Epithelial cell of esophagus (primary cell): Measurements from ENCODE around the gene FGD3.

ENCODE experiments used
- DNase-seq: peaks from one replicate; pipeline ENCODE4 v3.0.0; 2010; ENCODE audit warnings: low read depth
- H3K4me3 ChIP-seq: 2 replicates; pipeline ENCODE4 v1.5.1; 2011; ENCODE audit warnings: mild to moderate bottlenecking, low read length, control low read depth
- TF ChIP-seq, protein P1 (sequence below): IDR thresholded peaks from 2 replicates; pipeline ENCODE4 v1.5.1; 2011; ENCODE audit warnings: low read depth, mild to moderate bottlenecking, low read length, control low read depth, inconsistent platforms; ENCODE audit not compliant: insufficient read depth; ENCODE audit errors: missing control alignments

Gene FGD3

DNA sequence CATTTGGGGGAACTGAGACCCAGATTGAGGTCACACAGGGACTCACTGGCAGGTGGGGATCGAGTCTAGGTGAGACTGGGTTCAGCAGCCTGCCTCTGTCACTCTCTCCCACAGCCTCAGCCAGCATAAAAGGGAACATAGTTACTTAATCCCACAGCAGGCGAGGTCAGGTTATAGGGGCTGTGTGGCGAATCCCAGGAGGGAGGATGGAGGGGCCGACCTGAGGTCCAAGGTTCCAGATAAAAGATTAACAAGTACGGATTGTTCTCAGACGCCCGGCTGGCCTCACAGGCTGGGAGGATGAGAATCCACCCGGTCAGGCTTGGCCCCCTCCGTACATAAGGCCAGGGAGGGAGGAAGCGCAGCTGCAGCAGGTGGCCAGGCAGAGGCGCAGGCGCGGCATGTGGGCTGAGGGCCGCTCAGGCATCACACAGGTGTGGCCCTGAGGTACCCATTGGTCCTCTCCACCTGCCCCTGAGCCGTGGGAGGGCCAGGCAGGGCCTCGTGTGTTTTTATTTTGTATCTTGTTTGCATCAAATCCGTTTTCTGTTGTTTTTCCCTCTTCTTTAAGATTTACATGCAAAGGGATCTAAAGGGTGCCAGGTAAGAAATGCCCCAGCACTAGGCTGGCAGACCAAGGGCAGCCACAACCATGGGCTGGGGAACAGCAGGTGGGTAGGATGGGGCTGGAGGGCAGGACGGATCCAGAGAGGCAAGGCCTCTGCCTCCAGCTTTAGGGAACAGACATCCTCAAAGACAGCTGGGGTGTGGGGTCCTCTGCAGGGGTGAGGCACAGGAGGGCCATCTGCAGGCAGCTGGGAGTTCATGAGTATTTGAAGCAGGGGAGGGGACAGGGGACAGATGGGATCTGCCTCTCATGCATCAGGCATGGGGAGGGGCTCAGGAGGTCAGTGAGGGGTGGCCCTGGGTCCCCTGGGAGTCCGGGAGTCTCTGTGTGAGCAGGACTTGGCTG is 114.8 kb downstream of the FGD3 start:
- TF ChIP-seq, protein P1, sequence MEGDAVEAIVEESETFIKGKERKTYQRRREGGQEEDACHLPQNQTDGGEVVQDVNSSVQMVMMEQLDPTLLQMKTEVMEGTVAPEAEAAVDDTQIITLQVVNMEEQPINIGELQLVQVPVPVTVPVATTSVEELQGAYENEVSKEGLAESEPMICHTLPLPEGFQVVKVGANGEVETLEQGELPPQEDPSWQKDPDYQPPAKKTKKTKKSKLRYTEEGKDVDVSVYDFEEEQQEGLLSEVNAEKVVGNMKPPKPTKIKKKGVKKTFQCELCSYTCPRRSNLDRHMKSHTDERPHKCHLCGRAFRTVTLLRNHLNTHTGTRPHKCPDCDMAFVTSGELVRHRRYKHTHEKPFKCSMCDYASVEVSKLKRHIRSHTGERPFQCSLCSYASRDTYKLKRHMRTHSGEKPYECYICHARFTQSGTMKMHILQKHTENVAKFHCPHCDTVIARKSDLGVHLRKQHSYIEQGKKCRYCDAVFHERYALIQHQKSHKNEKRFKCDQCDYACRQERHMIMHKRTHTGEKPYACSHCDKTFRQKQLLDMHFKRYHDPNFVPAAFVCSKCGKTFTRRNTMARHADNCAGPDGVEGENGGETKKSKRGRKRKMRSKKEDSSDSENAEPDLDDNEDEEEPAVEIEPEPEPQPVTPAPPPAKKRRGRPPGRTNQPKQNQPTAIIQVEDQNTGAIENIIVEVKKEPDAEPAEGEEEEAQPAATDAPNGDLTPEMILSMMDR: no peak
- no peak for DNase-seq
- H3K4me3 ChIP-seq: no peak overlapping the region

DNA sequence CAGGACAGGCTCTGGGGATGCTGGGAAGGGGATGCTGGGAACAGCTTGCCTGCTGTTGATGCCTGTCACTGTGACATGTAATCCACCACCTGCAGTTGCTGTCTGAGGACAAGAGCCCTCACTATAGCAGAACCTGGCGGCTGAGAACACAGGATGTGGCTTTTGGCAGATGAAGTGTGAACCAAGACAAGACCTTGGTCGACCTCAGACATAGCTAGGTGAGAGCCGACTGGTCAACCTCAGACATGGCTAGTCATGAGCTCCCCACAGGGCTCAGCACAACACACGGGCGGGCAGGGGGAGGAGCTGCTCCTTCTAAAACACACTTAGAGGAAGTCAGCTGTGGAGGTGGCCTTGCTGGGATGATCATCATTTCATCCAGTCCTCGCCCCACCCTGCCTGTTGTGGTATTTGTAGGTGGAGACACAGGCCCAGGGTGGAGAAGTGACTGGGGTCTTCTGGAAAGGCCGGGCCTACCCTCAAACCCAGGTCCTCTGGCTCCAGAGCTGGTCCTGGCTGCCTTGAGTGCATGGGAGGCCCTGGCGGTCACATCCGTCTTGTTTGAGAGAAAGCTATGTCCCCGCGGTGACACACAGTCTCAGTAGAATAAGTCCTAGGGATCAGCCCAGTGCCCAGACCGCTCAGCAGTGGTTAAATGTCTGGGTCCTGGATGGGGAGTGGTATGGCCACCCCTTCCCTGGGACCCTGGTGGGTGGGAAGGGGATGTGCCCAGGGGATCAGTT is 117.2 kb downstream of the FGD3 start:
- DNase-seq: no peak

DNA sequence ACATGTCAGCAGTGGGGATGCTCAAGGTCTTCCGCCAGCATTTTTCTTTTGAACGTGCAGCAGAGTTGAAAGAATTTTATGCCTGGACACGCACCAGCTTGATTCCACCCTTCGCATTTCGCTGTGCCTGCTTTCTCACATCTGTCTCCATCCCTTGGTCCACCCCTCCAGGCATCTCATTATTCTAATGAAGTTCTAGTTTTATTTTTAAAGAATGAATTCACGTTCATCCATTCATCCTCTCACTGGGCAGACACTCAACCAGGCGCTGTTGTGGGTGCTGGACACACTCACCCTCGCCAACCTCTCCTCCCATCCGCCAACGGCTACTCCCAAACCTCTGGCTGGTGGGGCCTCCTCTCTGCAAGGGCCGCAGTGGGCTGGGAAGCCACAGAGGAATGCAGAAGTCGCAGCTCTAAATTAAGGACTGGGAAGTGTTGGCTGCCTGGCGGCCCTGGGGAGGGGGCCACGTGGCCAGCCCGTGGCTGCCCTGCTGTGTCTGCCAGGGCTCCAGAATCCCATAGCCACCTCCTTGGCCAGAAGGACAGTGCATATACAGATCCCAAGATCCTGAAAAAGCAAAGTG is 117.9 kb downstream of the FGD3 start:
- no peak overlapping the region for H3K4me3 ChIP-seq

More for the DNA sequence above, 117.2 kb downstream of the FGD3 start:
- H3K4me3 ChIP-seq: no peak overlapping the region
- TF ChIP-seq, protein P1: no peak

DNA sequence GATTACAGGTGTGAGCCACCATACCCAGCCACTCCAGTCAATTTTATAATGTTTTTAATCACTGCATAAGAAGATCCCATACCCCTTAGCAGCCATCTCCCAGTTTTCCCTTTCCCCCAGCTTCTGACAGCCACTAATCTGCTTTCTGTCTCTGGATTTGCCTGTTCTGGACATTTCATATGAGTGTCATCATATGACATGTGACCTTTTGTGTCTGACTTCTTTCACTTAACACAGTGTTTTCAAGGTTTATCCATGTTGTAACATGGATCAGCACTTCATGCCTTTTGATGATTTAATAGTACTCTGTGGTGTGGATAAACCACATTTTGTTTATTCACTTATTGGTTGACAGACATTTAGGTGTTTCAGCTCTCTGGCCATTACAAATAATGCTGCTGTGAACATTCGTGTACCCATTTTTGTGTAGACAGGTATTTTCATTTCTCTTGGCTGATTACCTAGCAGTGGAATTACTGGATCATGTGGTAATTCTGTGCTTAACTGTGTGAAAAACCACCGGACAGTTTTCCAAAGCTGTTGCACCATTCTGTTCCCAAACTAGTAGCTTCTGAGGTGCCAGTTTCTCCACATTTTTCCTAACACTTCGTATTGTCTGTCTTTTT is 119.8 kb downstream of the FGD3 start:
- H3K4me3 ChIP-seq: no peak overlapping the region
- DNase-seq: no peak
- TF ChIP-seq, protein P1: no peak

More for the DNA sequence above, 117.9 kb downstream of the FGD3 start:
- TF ChIP-seq, protein P1: no peak
- DNase-seq: no peak

DNA sequence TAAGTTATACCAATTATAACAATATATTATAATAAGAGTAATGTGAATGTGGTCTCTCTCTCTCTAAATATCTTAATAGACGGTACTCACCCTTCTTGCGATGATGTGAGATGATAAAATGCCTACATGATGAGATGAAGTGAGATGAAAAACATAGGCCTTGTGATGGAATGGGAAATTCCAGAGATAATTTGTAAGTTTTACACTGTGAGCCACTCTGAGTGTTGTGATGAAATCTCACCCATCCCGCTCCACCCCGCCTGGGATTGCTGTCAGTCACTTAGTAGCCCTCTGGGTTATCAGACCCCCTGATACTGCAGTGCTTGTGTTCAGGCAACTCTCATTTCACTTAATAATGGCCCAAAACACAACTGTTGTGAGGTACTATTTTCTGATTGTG is 121.6 kb downstream of the FGD3 start:
- DNase-seq: no peak
- H3K4me3 ChIP-seq: no peak overlapping the region
- TF ChIP-seq, protein P1: no peak

DNA sequence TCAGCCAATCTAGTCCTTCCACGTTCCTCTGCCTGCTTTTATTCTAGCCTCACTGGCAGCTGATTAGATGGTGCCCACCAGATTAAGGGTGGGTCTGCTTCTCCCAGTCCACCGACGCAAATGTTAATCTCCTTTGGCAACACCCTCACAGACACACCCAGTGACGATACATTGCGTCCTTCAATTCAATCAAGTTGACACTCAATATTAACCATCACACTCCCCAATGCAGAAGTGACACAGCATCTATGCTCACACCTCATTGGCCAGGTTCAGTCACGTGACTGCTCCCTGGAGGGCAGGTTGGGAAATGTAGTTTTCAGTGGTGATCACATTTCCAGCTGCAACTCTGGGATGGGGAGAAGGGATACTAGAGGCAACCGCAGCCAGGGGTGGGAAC is 124.1 kb downstream of the FGD3 start:
- no peak overlapping the region for H3K4me3 ChIP-seq
- TF ChIP-seq, protein P1: no peak
- peak; percentile 20 for DNase-seq
